ENCODE measurements around the gene PSD4. TPM values are rescaled to one million over a fixed set of nuclear protein-coding genes. Genes with fewer than 3 reads are reported as not detected.

Gene PSD4
- total RNA-seq, 1 donor from 2014 or later, result 1.9 TPM

- H3K4me3 Mint-ChIP-seq (ENCODE audit: unreplicated experiment), result peak overlapping the region; percentile 83
- peaks cover 4% of the 10 kb centered on the region for H3K36me3 Mint-ChIP-seq (ENCODE audit: low read depth, unreplicated experiment)
- TF ChIP-seq, protein P1, sequence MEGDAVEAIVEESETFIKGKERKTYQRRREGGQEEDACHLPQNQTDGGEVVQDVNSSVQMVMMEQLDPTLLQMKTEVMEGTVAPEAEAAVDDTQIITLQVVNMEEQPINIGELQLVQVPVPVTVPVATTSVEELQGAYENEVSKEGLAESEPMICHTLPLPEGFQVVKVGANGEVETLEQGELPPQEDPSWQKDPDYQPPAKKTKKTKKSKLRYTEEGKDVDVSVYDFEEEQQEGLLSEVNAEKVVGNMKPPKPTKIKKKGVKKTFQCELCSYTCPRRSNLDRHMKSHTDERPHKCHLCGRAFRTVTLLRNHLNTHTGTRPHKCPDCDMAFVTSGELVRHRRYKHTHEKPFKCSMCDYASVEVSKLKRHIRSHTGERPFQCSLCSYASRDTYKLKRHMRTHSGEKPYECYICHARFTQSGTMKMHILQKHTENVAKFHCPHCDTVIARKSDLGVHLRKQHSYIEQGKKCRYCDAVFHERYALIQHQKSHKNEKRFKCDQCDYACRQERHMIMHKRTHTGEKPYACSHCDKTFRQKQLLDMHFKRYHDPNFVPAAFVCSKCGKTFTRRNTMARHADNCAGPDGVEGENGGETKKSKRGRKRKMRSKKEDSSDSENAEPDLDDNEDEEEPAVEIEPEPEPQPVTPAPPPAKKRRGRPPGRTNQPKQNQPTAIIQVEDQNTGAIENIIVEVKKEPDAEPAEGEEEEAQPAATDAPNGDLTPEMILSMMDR (IDR thresholded peaks at IDR 0.05; ENCODE audit: unreplicated experiment), result peak; percentile 99
- peak; percentile 88 for DNase-seq (ENCODE audit: low spot score)
- no peaks in the 10 kb centered on the region for H3K4me1 Mint-ChIP-seq (ENCODE audit: unreplicated experiment)
- no peaks in the 10 kb centered on the region for H3K9me3 Mint-ChIP-seq (ENCODE audit: unreplicated experiment)
- H3K27ac Mint-ChIP-seq (ENCODE audit: unreplicated experiment), result no peak overlapping the region
- H3K27me3 Mint-ChIP-seq (ENCODE audit: unreplicated experiment), result peaks cover 17% of the 10 kb centered on the region
Observed at GRCh38 chr2:113198790-113199612, 25.2 kb downstream of the PSD4 start.

- DNase-seq (ENCODE audit: low spot score), result no peak
- H3K4me1 Mint-ChIP-seq (ENCODE audit: unreplicated experiment), result no peaks in the 10 kb centered on the region
- H3K4me3 Mint-ChIP-seq (ENCODE audit: unreplicated experiment), result no peak overlapping the region
- TF ChIP-seq, protein P1 (IDR thresholded peaks at IDR 0.05; ENCODE audit: unreplicated experiment), result no peak
- no peaks in the 10 kb centered on the region for H3K9me3 Mint-ChIP-seq (ENCODE audit: unreplicated experiment)
- peaks cover 4% of the 10 kb centered on the region for H3K36me3 Mint-ChIP-seq (ENCODE audit: low read depth, unreplicated experiment)
- no peak overlapping the region for H3K27ac Mint-ChIP-seq (ENCODE audit: unreplicated experiment)
- H3K27me3 Mint-ChIP-seq (ENCODE audit: unreplicated experiment), result peaks cover 17% of the 10 kb centered on the region
Observed at GRCh38 chr2:113200236-113200635, 26.5 kb downstream of the PSD4 start.

- TF ChIP-seq, protein P1 (IDR thresholded peaks at IDR 0.05; ENCODE audit: unreplicated experiment), result no peak
- DNase-seq (ENCODE audit: low spot score), result no peak
- Mint-ChIP-seq H3K4me1 (ENCODE audit: unreplicated experiment) (no peaks in the 10 kb centered on the region), H3K9me3 (ENCODE audit: unreplicated experiment) (no peaks in the 10 kb centered on the region), H3K36me3 (ENCODE audit: low read depth, unreplicated experiment) (peaks cover 4% of the 10 kb centered on the region), H3K4me3 (ENCODE audit: unreplicated experiment) (no peak overlapping the region), H3K27me3 (ENCODE audit: unreplicated experiment) (peaks cover 17% of the 10 kb centered on the region), H3K27ac (ENCODE audit: unreplicated experiment) (peak overlapping the region; percentile 52)
Observed at GRCh38 chr2:113200736-113201490, 27.1 kb downstream of the PSD4 start.

- no peak for DNase-seq (ENCODE audit: low spot score)
- Mint-ChIP-seq H3K36me3 (ENCODE audit: low read depth, unreplicated experiment) (no peaks in the 10 kb centered on the region), H3K9me3 (ENCODE audit: unreplicated experiment) (no peaks in the 10 kb centered on the region), H3K4me3 (ENCODE audit: unreplicated experiment) (no peak overlapping the region), H3K27me3 (ENCODE audit: unreplicated experiment) (peaks cover 13% of the 10 kb centered on the region), H3K27ac (ENCODE audit: unreplicated experiment) (no peak overlapping the region), H3K4me1 (ENCODE audit: unreplicated experiment) (no peaks in the 10 kb centered on the region)
- TF ChIP-seq, protein P1 (IDR thresholded peaks at IDR 0.05; ENCODE audit: unreplicated experiment), result no peak
Observed at GRCh38 chr2:113201496-113202304, 27.9 kb downstream of the PSD4 start.

Measured in endothelial cell (in vitro differentiated cells).